Measurements from ENCODE around the gene SUMO1. TPM values are rescaled to one million over a fixed set of nuclear protein-coding genes. Genes with fewer than 3 reads are reported as not detected.

The SUMO1 gene
- total and polyA plus RNA-seq, 2 of the 8 experiments (the other 6 are each of a cell fraction or from before 2014, with no cell fraction given) = 108 to 238 TPM

- Histone ChIP-seq H3K36me3 (ENCODE audit: control insufficient read depth in 2 of 4, insufficient read depth in 4 of 4, low read length in 3 of 4) (no peaks in the 10 kb centered on the region), H4K91ac (replicated peaks; ENCODE audit: insufficient read length, low read length) (no peak overlapping the region), H3K27me3 (replicated peaks in 1 of 4; ENCODE audit: control insufficient read depth in 3 of 4, extremely low read depth in 1 of 4, insufficient read depth in 3 of 4, low read length in 3 of 4) (peaks cover 2 to 11% (median 9%) of the 10 kb centered on the region in 4 experiments; a peak in 5 of 7 replicates), H3K14ac (ENCODE audit: insufficient read length) (no peak overlapping the region), H4K8ac (ENCODE audit: extremely low read depth, insufficient read depth, low read length) (no peak overlapping the region), H2BK120ac (replicated peaks; ENCODE audit: low read depth, low read length) (no peak overlapping the region), H3K23me2 (ENCODE audit: low read depth, low read length) (peaks cover 1% of the 10 kb centered on the region; the same call in 1 of the 2 replicates), H3K9me3 (ENCODE audit: insufficient read depth in 2 of 2, low read depth in 1 of 2, low read length in 1 of 2) (no peaks in the 10 kb centered on the region), H3K4me3 (ENCODE audit: extremely low read depth in 1 of 4, insufficient read depth in 2 of 4, low read depth in 3 of 4, low read length in 4 of 4) (no peak overlapping the region), H2BK5ac (ENCODE audit: low read depth, low read length) (no peak overlapping the region), H3K79me1 (ENCODE audit: low read depth, low read length) (no peaks in the 10 kb centered on the region), H2BK20ac (ENCODE audit: low read length) (no peak overlapping the region), H3K4me2 (ENCODE audit: insufficient read depth in 1 of 2, low read depth in 2 of 2, low read length in 2 of 2) (no peak overlapping the region), H3K56ac (replicated peaks; ENCODE audit: insufficient read length, low read depth, low read length) (no peak overlapping the region), H3K4ac (replicated peaks; ENCODE audit: insufficient read length, low read depth, low read length) (no peak overlapping the region), H2BK12ac (ENCODE audit: low read depth, low read length) (no peak overlapping the region), H3K79me2 (ENCODE audit: control insufficient read depth in 1 of 2, insufficient read depth in 2 of 2, low read length in 2 of 2) (no peaks in the 10 kb centered on the region), H3K18ac (ENCODE audit: extremely low read depth, low read length) (no peak overlapping the region), H2AFZ (ENCODE audit: low read length) (no peak overlapping the region), H2BK15ac (ENCODE audit: low read length) (no peak overlapping the region), H2AK5ac (ENCODE audit: low read depth, low read length) (no peak overlapping the region), H3K4me1 (replicated peaks in 1 of 4; ENCODE audit: control insufficient read depth in 3 of 4, insufficient read depth in 4 of 4, low read length in 3 of 4) (peaks cover 0 to 3% (median under 1%) of the 10 kb centered on the region in 4 experiments; a peak in 1 of 7 replicates), H4K20me1 (replicated peaks in 1 of 2; ENCODE audit: control insufficient read depth in 1 of 2, insufficient read depth in 2 of 2, low read length in 2 of 2) (no peaks in the 10 kb centered on the region), H3K9ac (replicated peaks in 1 of 4; ENCODE audit: extremely low read depth in 1 of 4, low read depth in 3 of 4, low read length in 3 of 4) (no peak overlapping the region), H3K23ac (ENCODE audit: insufficient read length) (no peak overlapping the region), H3K27ac (ENCODE audit: low read depth, low read length) (no peak overlapping the region), H4K5ac (ENCODE audit: insufficient read length, low read depth, low read length) (no peak overlapping the region)
- WGBS, 2 experiments (ENCODE audit: extremely low coverage in 1 of 2, insufficient coverage in 1 of 2, insufficient read length in 1 of 2, insufficient replicate concordance in 2 of 2, low coverage in 1 of 2, low lambda C conversion rate in 2 of 2, missing lambda C conversion rate in 1 of 2) = 94% methylated on average over 1 of the region's 1 CpG; no CpG with 5 or more reads in 1 of the 2 experiments
- no peak for FAIRE-seq
- DNase-seq (ENCODE audit: low read depth in 1 of 2, low spot score in 2 of 2) = no peak
- ChIA-PET POLR2A (ENCODE audit: partially characterized antibody) (no interaction called here), CTCF (ENCODE audit: partially characterized antibody) (interaction anchor here (0.6 to 2.7 kb wide), 11 partner anchors 13 to 362 kb away, joined by 3 to 12 read pairs (median 4); no protein-coding TSS in a partner anchor)
- TF ChIP-seq KDM5A (IDR thresholded peaks at IDR 0.05; ENCODE audit: low read length) = no peak
- no peak for TF ChIP-seq TAF1 (IDR thresholded peaks at IDR 0.05; ENCODE audit: low read depth, low read length)
- no peak for TF ChIP-seq SP4 (IDR thresholded peaks at IDR 0.05; ENCODE audit: low read length)
- TF ChIP-seq SIN3A (conservative IDR thresholded peaks at IDR 0.05 in 1 of 2, IDR thresholded peaks at IDR 0.05 in 1 of 2; ENCODE audit: low read depth in 1 of 2, low read length in 2 of 2) = no peak
- no peak for TF ChIP-seq HDAC6 (IDR thresholded peaks at IDR 0.05; ENCODE audit: low read depth, low read length)
- no peak for TF ChIP-seq FOSL1 (IDR thresholded peaks at IDR 0.05; ENCODE audit: insufficient read depth, low read depth, low read length)
Observed at GRCh38 chr2:202165945-202166344, 72.5 kb downstream of the SUMO1 start.
